Measurements from ENCODE around the gene UPF1.

DNA sequence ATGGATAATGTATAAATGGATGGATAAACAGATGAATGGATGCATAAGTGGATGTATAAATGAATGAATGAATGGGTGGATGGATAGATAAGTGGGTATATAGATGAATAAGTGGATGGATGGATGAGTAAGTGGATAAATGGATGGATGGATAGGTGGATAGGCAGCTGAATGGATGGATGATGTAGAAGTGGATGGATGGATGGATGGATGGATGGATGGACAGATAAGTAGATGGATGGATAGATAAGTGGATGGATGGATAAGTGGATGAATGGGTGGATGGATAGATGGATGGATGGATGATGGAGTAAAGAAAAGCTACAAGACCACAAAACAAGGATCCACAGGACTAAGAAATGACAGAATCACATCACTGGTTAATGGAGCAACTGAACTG is 31.7 kb upstream of the UPF1 start:
- no peak for TF ChIP-seq FOXM1 (IDR thresholded peaks at IDR 0.05; ENCODE audit: borderline replicate concordance)
- no peak for TF ChIP-seq ARNT (IDR thresholded peaks at IDR 0.05)
- TF ChIP-seq SUZ12 (IDR thresholded peaks at IDR 0.05), result no peak
- TF ChIP-seq BHLHE40 (IDR thresholded peaks at IDR 0.05; ENCODE audit: borderline replicate concordance), result no peak
- no peak for TF ChIP-seq ZNF384 (IDR thresholded peaks at IDR 0.05)
